NK-92 (cell line): ENCODE data around the gene RGS8.

ENCODE experiments used
- DNase-seq: peaks from one replicate; lab custom pipeline; 2025; ENCODE audit not compliant: unreplicated experiment; lab: John Stamatoyannopoulos, UW

The RGS8 gene

GRCh38 chr1:182641561-182641960 lies 42.8 kb downstream of the RGS8 start:
- no peak for DNase-seq

DNA sequence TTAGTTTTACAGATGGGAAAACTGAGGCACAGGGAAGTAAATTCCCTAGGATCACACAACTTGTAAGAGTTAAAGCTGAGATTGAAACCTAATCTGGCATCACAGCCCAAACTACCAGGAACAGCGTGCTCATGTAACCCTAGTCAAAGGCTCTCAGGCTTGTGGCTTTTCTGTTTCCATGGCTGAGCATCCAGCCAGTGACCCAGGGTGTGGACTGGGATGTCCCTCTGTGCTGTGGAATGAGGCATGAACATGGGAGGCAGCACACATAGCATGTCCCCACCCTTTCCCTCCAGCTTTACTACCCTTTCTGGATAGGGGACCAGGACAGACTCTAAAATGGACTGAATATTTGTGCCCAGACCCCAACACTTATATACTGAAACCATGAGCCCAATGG lies 45.1 kb downstream of the RGS8 start:
- no peak for DNase-seq

DNA sequence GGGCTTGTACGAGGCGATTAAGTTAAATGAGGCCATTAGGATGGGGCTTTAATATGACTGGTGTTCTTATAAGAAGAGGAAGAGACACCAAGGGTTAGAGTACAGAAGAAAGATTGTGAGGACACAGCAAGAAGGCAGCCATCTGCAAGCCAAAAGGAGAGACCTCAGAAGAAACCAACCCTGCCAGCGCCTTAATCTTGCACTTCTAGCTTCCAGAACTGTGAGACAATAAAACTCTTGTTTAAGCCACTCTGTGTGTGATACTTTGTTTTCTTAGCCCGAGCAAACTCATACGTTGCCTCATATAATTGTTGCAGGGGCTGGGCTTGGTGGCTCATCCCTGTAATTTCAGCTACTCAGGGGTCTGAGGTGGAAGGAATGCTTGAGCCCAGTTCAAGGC lies 46.6 kb downstream of the RGS8 start:
- no peak for DNase-seq

- no peak for DNase-seq
Measured at GRCh38 chr1:182635871-182636270, 48.5 kb downstream of the RGS8 start.
